GM19372 (cell line): ENCODE data around the gene FBXO28.

Experiments used
- ATAC-seq: cut with Tn5 transposase; IDR thresholded peaks from one replicate; pipeline ENCODE4 v1.9.1; 2021; ENCODE audit warnings: mild to moderate bottlenecking, low read depth, moderate library complexity; ENCODE audit not compliant: unreplicated experiment

The FBXO28 gene

GRCh38 chr1:224095339-224095738 is 18.6 kb upstream of the FBXO28 start:
- ATAC-seq, result no peak

- ATAC-seq, result no peak
Measured at GRCh38 chr1:224095867-224096266, 18.0 kb upstream of the FBXO28 start.

GRCh38 chr1:224096773-224097172 is 17.1 kb upstream of the FBXO28 start:
- ATAC-seq, result no peak

GRCh38 chr1:224098007-224098406 is 15.9 kb upstream of the FBXO28 start:
- no peak for ATAC-seq

GRCh38 chr1:224106568-224107281 is 7.2 kb upstream of the FBXO28 start:
- peak; percentile 88 for ATAC-seq

GRCh38 chr1:224107282-224107625 is 6.7 kb upstream of the FBXO28 start:
- ATAC-seq, result no peak

- ATAC-seq, result no peak
Measured at GRCh38 chr1:224108991-224109390, 4.9 kb upstream of the FBXO28 start.

- ATAC-seq, result no peak
Measured at GRCh38 chr1:224109981-224110380, 3.9 kb upstream of the FBXO28 start.

GRCh38 chr1:224113005-224113404 is 906 bp upstream of the FBXO28 start:
- no peak for ATAC-seq

GRCh38 chr1:224113545-224113917 is 380 bp upstream of the FBXO28 start:
- ATAC-seq, result peak; percentile 26

GRCh38 chr1:224114787-224115175 is 870 bp downstream of the FBXO28 start:
- no peak for ATAC-seq

- ATAC-seq, result no peak
Measured at GRCh38 chr1:224116131-224116530, 2.2 kb downstream of the FBXO28 start.

- no peak for ATAC-seq
Measured at GRCh38 chr1:224118688-224119087, 4.8 kb downstream of the FBXO28 start.

GRCh38 chr1:224123136-224123535 is 9.2 kb downstream of the FBXO28 start:
- ATAC-seq, result no peak

- no peak for ATAC-seq
Measured at GRCh38 chr1:224124220-224124619, 10.3 kb downstream of the FBXO28 start.

- no peak for ATAC-seq
Measured at GRCh38 chr1:224127925-224128819, 14.3 kb downstream of the FBXO28 start.

GRCh38 chr1:224131253-224131652 is 17.3 kb downstream of the FBXO28 start:
- ATAC-seq, result no peak

- ATAC-seq, result no peak
Measured at GRCh38 chr1:224132901-224133300, 19.0 kb downstream of the FBXO28 start.

- no peak for ATAC-seq
Measured at GRCh38 chr1:224133741-224134299, 19.9 kb downstream of the FBXO28 start.

GRCh38 chr1:224137518-224137917 is 23.6 kb downstream of the FBXO28 start:
- no peak for ATAC-seq

GRCh38 chr1:224138198-224138597 is 24.3 kb downstream of the FBXO28 start:
- ATAC-seq, result no peak

- ATAC-seq, result no peak
Measured at GRCh38 chr1:224141693-224142092, 27.8 kb downstream of the FBXO28 start.
